Uterine smooth muscle cell (primary cell): ENCODE measurements around the gene NEK11. TPM values are rescaled to one million over a fixed set of nuclear protein-coding genes. Genes with fewer than 3 reads are reported as not detected.

Experiments
- total RNA-seq: library from RNA; depleted of rRNA; stranded (reverse); fragments of >200 nt; gene quantifications from 2 replicates; pipeline ENCODE4 v1.2.3, GENCODE V29; 2014

NEK11 gene, protein sequence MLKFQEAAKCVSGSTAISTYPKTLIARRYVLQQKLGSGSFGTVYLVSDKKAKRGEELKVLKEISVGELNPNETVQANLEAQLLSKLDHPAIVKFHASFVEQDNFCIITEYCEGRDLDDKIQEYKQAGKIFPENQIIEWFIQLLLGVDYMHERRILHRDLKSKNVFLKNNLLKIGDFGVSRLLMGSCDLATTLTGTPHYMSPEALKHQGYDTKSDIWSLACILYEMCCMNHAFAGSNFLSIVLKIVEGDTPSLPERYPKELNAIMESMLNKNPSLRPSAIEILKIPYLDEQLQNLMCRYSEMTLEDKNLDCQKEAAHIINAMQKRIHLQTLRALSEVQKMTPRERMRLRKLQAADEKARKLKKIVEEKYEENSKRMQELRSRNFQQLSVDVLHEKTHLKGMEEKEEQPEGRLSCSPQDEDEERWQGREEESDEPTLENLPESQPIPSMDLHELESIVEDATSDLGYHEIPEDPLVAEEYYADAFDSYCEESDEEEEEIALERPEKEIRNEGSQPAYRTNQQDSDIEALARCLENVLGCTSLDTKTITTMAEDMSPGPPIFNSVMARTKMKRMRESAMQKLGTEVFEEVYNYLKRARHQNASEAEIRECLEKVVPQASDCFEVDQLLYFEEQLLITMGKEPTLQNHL
- 4.5 and 8.6 TPM in 2 replicates for total RNA-seq

DNA sequence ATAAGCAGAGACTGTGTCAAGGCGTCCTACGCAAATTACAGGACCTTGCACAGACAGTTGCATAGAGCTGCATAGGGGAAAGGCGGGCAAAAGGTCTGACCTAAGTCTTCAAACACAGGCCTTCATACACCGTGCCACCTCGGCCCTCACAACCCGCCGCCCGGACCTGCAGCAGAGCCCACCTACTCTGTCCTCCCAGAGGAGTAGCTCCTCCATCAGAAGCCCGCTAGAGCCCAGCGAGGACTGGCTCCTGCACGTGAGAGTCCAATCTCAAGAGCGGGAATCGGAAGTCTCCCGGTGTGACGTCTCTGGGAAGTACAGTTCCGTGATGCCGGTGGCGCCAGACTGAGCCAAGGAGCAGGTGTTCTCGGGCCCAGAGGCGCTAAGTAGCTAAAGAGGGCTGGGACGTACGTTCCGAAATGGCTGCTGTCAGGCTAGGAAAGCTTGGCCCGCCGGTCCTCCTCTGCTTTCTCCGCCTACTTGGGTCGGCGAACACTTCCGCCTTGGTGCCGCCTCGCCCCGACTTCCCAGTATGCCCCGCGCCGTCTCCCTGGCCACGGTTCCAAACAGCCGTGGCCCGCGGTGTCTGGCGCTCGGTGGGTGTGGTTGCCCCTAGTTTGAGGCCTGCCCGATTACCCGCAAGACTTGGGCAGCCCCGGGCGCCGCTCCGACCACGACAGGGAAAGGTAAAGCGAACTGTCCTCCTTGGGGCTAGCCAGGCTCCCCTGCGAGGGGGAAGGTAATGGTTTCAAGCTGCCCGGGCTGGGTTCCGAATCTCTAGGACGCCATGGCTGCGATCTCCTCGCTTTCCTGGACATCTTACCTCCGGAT is at the start of gene NEK11, which contains the start of gene ASTE1:
Gene NEK11 (plus strand): TSS at position 557 of the 831 bp plus-strand sequence. CDS start 2,832 bp downstream, outside the sequence.
Gene ASTE1 (minus strand): TSS at position 505 of the 831 bp plus-strand sequence. CDS start 1,519 bp downstream, outside the sequence.

DNA sequence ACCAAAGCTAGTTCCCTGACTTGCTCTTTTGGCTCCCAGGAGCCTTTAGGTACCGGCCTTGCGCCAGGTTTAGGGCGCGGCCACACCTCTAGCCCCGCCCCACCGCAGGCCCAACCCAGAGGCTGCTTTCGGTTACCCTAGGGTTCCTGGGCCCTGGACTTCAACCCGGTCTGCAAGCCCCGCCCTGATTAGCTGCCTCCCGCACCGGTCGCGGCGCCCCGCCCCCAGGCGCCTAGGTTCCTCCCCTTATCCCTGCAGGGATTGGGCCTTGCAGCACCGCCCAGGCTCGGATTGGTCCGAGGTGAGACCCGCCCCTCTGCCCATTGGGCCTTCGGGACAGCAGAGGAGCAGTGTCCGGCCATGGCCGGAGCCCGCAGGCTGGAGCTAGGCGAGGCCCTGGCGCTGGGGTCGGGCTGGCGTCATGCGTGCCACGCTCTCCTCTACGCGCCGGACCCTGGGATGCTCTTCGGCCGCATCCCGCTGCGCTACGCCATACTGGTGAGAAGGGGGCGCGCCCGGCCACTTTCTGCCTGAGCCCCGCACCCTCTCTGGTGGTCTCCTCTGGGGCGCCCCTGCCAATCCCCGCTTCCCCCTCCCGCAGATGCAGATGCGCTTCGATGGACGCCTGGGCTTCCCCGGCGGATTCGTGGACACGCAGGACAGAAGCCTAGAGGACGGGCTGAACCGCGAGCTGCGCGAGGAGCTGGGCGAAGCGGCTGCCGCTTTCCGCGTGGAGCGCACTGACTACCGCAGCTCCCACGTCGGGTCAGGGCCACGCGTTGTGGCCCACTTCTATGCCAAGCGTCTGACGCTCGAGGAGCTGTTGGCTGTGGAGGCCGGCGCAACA is 355.0 kb downstream of the NEK11 start, which contains the start of gene NUDT16:
Gene NUDT16 (plus strand): TSS at position 330 of the 847 bp plus-strand sequence. CDS start 31 bp downstream, at position 361.

Other genes starting within 250 kb of the NEK11 start
- 148 and 169 TPM in 2 replicates for gene ATP2C1, start 132.8 kb upstream of the NEK11 start, total RNA-seq
- 5.7 and 8.7 TPM in 2 replicates for gene ASTE1, start 52 bp upstream of the NEK11 start, total RNA-seq